ENCODE measurements around the gene PLEKHJ1. TPM values are rescaled to one million over a fixed set of nuclear protein-coding genes. Genes with fewer than 3 reads are reported as not detected.

Gene PLEKHJ1
- polyA plus RNA-seq, 1 donor from 2014 or later, result 219 TPM

DNA sequence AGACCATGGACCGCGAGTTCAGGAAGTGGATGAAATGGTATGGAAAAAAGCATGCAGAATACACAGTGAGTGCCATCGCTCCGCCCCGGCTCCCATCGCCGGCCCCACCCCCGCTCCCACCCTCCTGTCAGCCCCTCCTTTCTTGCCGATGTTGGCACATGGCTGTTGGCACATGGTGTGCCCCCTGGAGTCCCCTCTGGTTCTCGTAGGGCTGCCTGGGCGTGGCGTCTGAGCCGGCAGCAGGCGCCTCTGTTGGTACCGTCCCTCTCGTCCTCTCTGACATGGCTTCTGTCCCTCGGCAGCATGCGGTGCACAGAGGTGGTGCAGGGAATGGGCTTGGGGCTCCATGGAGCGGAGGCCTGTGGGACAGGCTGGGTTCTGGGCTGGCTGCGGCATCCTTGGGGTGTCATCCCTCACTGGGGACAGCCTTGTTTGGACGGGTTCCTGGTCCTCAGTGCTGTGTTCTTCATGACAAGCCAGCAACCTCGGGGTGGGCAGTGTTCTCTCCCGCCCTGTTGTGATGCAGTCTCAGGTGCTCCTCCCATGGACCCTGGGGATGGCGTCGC is 41.5 kb downstream of the PLEKHJ1 start:
- Histone ChIP-seq H3K4me3 (ENCODE audit: low read length) (no peak overlapping the region), H3K36me3 (ENCODE audit: insufficient read depth, low read length) (no peaks in the 10 kb centered on the region)
- TF ChIP-seq, protein P1, sequence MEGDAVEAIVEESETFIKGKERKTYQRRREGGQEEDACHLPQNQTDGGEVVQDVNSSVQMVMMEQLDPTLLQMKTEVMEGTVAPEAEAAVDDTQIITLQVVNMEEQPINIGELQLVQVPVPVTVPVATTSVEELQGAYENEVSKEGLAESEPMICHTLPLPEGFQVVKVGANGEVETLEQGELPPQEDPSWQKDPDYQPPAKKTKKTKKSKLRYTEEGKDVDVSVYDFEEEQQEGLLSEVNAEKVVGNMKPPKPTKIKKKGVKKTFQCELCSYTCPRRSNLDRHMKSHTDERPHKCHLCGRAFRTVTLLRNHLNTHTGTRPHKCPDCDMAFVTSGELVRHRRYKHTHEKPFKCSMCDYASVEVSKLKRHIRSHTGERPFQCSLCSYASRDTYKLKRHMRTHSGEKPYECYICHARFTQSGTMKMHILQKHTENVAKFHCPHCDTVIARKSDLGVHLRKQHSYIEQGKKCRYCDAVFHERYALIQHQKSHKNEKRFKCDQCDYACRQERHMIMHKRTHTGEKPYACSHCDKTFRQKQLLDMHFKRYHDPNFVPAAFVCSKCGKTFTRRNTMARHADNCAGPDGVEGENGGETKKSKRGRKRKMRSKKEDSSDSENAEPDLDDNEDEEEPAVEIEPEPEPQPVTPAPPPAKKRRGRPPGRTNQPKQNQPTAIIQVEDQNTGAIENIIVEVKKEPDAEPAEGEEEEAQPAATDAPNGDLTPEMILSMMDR (IDR thresholded peaks at IDR 0.05; ENCODE audit: poor library complexity, severe bottlenecking), result no peak
- TF ChIP-seq POLR2AphosphoS5 (IDR thresholded peaks at IDR 0.05), result no peak
- TF ChIP-seq RAD21 (conservative IDR thresholded peaks at IDR 0.05), result no peak
- TF ChIP-seq, protein P2, sequence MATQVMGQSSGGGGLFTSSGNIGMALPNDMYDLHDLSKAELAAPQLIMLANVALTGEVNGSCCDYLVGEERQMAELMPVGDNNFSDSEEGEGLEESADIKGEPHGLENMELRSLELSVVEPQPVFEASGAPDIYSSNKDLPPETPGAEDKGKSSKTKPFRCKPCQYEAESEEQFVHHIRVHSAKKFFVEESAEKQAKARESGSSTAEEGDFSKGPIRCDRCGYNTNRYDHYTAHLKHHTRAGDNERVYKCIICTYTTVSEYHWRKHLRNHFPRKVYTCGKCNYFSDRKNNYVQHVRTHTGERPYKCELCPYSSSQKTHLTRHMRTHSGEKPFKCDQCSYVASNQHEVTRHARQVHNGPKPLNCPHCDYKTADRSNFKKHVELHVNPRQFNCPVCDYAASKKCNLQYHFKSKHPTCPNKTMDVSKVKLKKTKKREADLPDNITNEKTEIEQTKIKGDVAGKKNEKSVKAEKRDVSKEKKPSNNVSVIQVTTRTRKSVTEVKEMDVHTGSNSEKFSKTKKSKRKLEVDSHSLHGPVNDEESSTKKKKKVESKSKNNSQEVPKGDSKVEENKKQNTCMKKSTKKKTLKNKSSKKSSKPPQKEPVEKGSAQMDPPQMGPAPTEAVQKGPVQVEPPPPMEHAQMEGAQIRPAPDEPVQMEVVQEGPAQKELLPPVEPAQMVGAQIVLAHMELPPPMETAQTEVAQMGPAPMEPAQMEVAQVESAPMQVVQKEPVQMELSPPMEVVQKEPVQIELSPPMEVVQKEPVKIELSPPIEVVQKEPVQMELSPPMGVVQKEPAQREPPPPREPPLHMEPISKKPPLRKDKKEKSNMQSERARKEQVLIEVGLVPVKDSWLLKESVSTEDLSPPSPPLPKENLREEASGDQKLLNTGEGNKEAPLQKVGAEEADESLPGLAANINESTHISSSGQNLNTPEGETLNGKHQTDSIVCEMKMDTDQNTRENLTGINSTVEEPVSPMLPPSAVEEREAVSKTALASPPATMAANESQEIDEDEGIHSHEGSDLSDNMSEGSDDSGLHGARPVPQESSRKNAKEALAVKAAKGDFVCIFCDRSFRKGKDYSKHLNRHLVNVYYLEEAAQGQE (IDR thresholded peaks at IDR 0.05; ENCODE audit: borderline replicate concordance), result no peak
- TF ChIP-seq TAF1 (IDR thresholded peaks at IDR 0.05; ENCODE audit: low read depth), result no peak
- TF ChIP-seq EZH2 (IDR thresholded peaks at IDR 0.05; ENCODE audit: borderline replicate concordance, insufficient read depth, low read length, poor library complexity, severe bottlenecking), result no peak
- TF ChIP-seq MXI1 (conservative IDR thresholded peaks at IDR 0.05; ENCODE audit: poor library complexity, severe bottlenecking), result no peak
- TF ChIP-seq EP300 (conservative IDR thresholded peaks at IDR 0.05; ENCODE audit: poor library complexity, severe bottlenecking), result no peak

GRCh38 chr19:2193807-2194206 is 42.3 kb downstream of the PLEKHJ1 start:
- H3K9me3 ChIP-seq (ENCODE audit: low read length), result no peaks in the 10 kb centered on the region
- H3K4me3 ChIP-seq (ENCODE audit: low read length), result no peak overlapping the region
- H2AFZ ChIP-seq (ENCODE audit: low read depth, low read length), result no peak overlapping the region
- no peaks in the 10 kb centered on the region for H3F3A ChIP-seq (ENCODE audit: insufficient read depth, low read length, poor library complexity, severe bottlenecking)
- H3K36me3 ChIP-seq (ENCODE audit: insufficient read depth, low read length), result no peaks in the 10 kb centered on the region
- no peaks in the 10 kb centered on the region for H4K20me1 ChIP-seq (ENCODE audit: insufficient read depth)
- H3K4me2 ChIP-seq (ENCODE audit: low read length), result no peak overlapping the region
- peaks cover 3% of the 10 kb centered on the region for H3K79me2 ChIP-seq (replicated peaks; ENCODE audit: insufficient read depth, low read length)
- H3K9me2 ChIP-seq (ENCODE audit: insufficient read depth, low read length), result no peaks in the 10 kb centered on the region
- no peak for TF ChIP-seq TAF1 (IDR thresholded peaks at IDR 0.05; ENCODE audit: low read depth)
- H3K27me3 ChIP-seq (ENCODE audit: insufficient read depth, low read depth, low read length), result no peaks in the 10 kb centered on the region
- no peak overlapping the region for H3K9ac ChIP-seq (ENCODE audit: low read length)
- no peak overlapping the region for H3K27ac ChIP-seq (ENCODE audit: low read length)

More for the DNA sequence above, 41.5 kb downstream of the PLEKHJ1 start:
- Histone ChIP-seq H3K27me3 (ENCODE audit: insufficient read depth, low read depth, low read length) (no peaks in the 10 kb centered on the region), H3F3A (ENCODE audit: insufficient read depth, low read length, poor library complexity, severe bottlenecking) (no peaks in the 10 kb centered on the region), H3K9ac (ENCODE audit: low read length) (no peak overlapping the region), H3K4me2 (ENCODE audit: low read length) (no peak overlapping the region), H3K79me2 (replicated peaks; ENCODE audit: insufficient read depth, low read length) (peaks cover 3% of the 10 kb centered on the region), H4K20me1 (ENCODE audit: insufficient read depth) (no peaks in the 10 kb centered on the region), H3K9me2 (ENCODE audit: insufficient read depth, low read length) (no peaks in the 10 kb centered on the region), H3K9me3 (ENCODE audit: low read length) (no peaks in the 10 kb centered on the region), H2AFZ (ENCODE audit: low read depth, low read length) (no peak overlapping the region), H3K27ac (ENCODE audit: low read length) (no peak overlapping the region)

GRCh38 chr19:2192862-2193261 is 43.3 kb downstream of the PLEKHJ1 start:
- Histone ChIP-seq H3K9me3 (ENCODE audit: low read length) (no peaks in the 10 kb centered on the region), H3K4me2 (ENCODE audit: low read length) (no peak overlapping the region), H3K9me2 (ENCODE audit: insufficient read depth, low read length) (no peaks in the 10 kb centered on the region), H3F3A (ENCODE audit: insufficient read depth, low read length, poor library complexity, severe bottlenecking) (no peaks in the 10 kb centered on the region), H3K9ac (ENCODE audit: low read length) (no peak overlapping the region), H2AFZ (ENCODE audit: low read depth, low read length) (no peak overlapping the region), H3K27ac (ENCODE audit: low read length) (no peak overlapping the region), H4K20me1 (ENCODE audit: insufficient read depth) (no peaks in the 10 kb centered on the region), H3K4me3 (ENCODE audit: low read length) (no peak overlapping the region), H3K36me3 (ENCODE audit: insufficient read depth, low read length) (no peaks in the 10 kb centered on the region), H3K27me3 (ENCODE audit: insufficient read depth, low read depth, low read length) (no peaks in the 10 kb centered on the region), H3K79me2 (replicated peaks; ENCODE audit: insufficient read depth, low read length) (peaks cover 2% of the 10 kb centered on the region)
- TF ChIP-seq TAF1 (IDR thresholded peaks at IDR 0.05; ENCODE audit: low read depth) (no peak), EP300 (conservative IDR thresholded peaks at IDR 0.05; ENCODE audit: poor library complexity, severe bottlenecking) (no peak), MXI1 (conservative IDR thresholded peaks at IDR 0.05; ENCODE audit: poor library complexity, severe bottlenecking) (no peak)

All from neural cell (in vitro differentiated cells).